ENCODE results near the gene DHRS2.

DHRS2 gene

GRCh38 chr14:23670481-23670880, 34.3 kb downstream of the DHRS2 start:
- H3F3A ChIP-seq (ENCODE audit: insufficient read depth, low read length) = no peaks in the 10 kb centered on the region
- H3K79me2 ChIP-seq (ENCODE audit: insufficient read depth, low read length) = no peaks in the 10 kb centered on the region
- no peaks in the 10 kb centered on the region for H3K4me1 ChIP-seq (ENCODE audit: insufficient read depth, low read length, severe bottlenecking)
- no peak overlapping the region for H3K4me3 ChIP-seq (ENCODE audit: low read depth, low read length, poor library complexity, severe bottlenecking)
- TF ChIP-seq CTCF (IDR thresholded peaks at IDR 0.05; ENCODE audit: low read length) = no peak
- TF ChIP-seq EZH2 (IDR thresholded peaks at IDR 0.05; ENCODE audit: borderline replicate concordance, low read length) = no peak
- no peak overlapping the region for H3K9ac ChIP-seq (ENCODE audit: low read length)
- no peaks in the 10 kb centered on the region for H3K36me3 ChIP-seq (ENCODE audit: insufficient read depth, low read length)
- no peaks in the 10 kb centered on the region for H3K27me3 ChIP-seq (ENCODE audit: insufficient read depth, low read length)
- H2AFZ ChIP-seq (ENCODE audit: low read length) = no peak overlapping the region
- H3K27ac ChIP-seq (ENCODE audit: low read depth, low read length, poor library complexity, severe bottlenecking) = no peak overlapping the region
- H3K4me2 ChIP-seq (ENCODE audit: low read length) = no peak overlapping the region
- no peaks in the 10 kb centered on the region for H3K9me2 ChIP-seq (ENCODE audit: low read depth, low read length)
- H4K20me1 ChIP-seq (ENCODE audit: insufficient read depth, low read length) = no peaks in the 10 kb centered on the region
- H3K9me3 ChIP-seq (ENCODE audit: low read length) = no peaks in the 10 kb centered on the region

- no peaks in the 10 kb centered on the region for H4K20me1 ChIP-seq (ENCODE audit: insufficient read depth, low read length)
- H3K4me3 ChIP-seq (ENCODE audit: low read depth, low read length, poor library complexity, severe bottlenecking) = no peak overlapping the region
- no peak overlapping the region for H3K4me2 ChIP-seq (ENCODE audit: low read length)
- no peaks in the 10 kb centered on the region for H3K9me3 ChIP-seq (ENCODE audit: low read length)
- H3K79me2 ChIP-seq (ENCODE audit: insufficient read depth, low read length) = no peaks in the 10 kb centered on the region
- no peaks in the 10 kb centered on the region for H3F3A ChIP-seq (ENCODE audit: insufficient read depth, low read length)
- no peaks in the 10 kb centered on the region for H3K4me1 ChIP-seq (ENCODE audit: insufficient read depth, low read length, severe bottlenecking)
- H3K9me2 ChIP-seq (ENCODE audit: low read depth, low read length) = no peaks in the 10 kb centered on the region
- H3K27me3 ChIP-seq (ENCODE audit: insufficient read depth, low read length) = no peaks in the 10 kb centered on the region
- no peak overlapping the region for H3K27ac ChIP-seq (ENCODE audit: low read depth, low read length, poor library complexity, severe bottlenecking)
- no peaks in the 10 kb centered on the region for H3K36me3 ChIP-seq (ENCODE audit: insufficient read depth, low read length)
- no peak overlapping the region for H2AFZ ChIP-seq (ENCODE audit: low read length)
- H3K9ac ChIP-seq (ENCODE audit: low read length) = no peak overlapping the region
- TF ChIP-seq EZH2 (IDR thresholded peaks at IDR 0.05; ENCODE audit: borderline replicate concordance, low read length) (no peak), CTCF (IDR thresholded peaks at IDR 0.05; ENCODE audit: low read length) (no peak)
Measured at GRCh38 chr14:23672200-23672599, 36.0 kb downstream of the DHRS2 start.

- H3K9ac ChIP-seq (ENCODE audit: low read length) = no peak overlapping the region
- H2AFZ ChIP-seq (ENCODE audit: low read length) = no peak overlapping the region
- H3K9me3 ChIP-seq (ENCODE audit: low read length) = no peaks in the 10 kb centered on the region
- H3K4me3 ChIP-seq (ENCODE audit: low read depth, low read length, poor library complexity, severe bottlenecking) = no peak overlapping the region
- H3K27ac ChIP-seq (ENCODE audit: low read depth, low read length, poor library complexity, severe bottlenecking) = no peak overlapping the region
- H3K4me2 ChIP-seq (ENCODE audit: low read length) = no peak overlapping the region
- no peaks in the 10 kb centered on the region for H3K4me1 ChIP-seq (ENCODE audit: insufficient read depth, low read length, severe bottlenecking)
- no peak for TF ChIP-seq CTCF (IDR thresholded peaks at IDR 0.05; ENCODE audit: low read length)
- TF ChIP-seq EZH2 (IDR thresholded peaks at IDR 0.05; ENCODE audit: borderline replicate concordance, low read length) = no peak
- H3K9me2 ChIP-seq (ENCODE audit: low read depth, low read length) = no peaks in the 10 kb centered on the region
- H3K36me3 ChIP-seq (ENCODE audit: insufficient read depth, low read length) = no peaks in the 10 kb centered on the region
- H3K27me3 ChIP-seq (ENCODE audit: insufficient read depth, low read length) = no peaks in the 10 kb centered on the region
- no peaks in the 10 kb centered on the region for H3F3A ChIP-seq (ENCODE audit: insufficient read depth, low read length)
- H3K79me2 ChIP-seq (ENCODE audit: insufficient read depth, low read length) = no peaks in the 10 kb centered on the region
- H4K20me1 ChIP-seq (ENCODE audit: insufficient read depth, low read length) = no peaks in the 10 kb centered on the region
Measured at GRCh38 chr14:23675337-23675736, 39.2 kb downstream of the DHRS2 start.
